GM19240 (cell line): ENCODE data around the gene CIB4.

Source experiments
- DNase-seq: peaks from one replicate; pipeline ENCODE4 v3.0.0; 2011; ENCODE audit warnings: low spot score; ENCODE audit not compliant: insufficient read length

Gene CIB4

DNA sequence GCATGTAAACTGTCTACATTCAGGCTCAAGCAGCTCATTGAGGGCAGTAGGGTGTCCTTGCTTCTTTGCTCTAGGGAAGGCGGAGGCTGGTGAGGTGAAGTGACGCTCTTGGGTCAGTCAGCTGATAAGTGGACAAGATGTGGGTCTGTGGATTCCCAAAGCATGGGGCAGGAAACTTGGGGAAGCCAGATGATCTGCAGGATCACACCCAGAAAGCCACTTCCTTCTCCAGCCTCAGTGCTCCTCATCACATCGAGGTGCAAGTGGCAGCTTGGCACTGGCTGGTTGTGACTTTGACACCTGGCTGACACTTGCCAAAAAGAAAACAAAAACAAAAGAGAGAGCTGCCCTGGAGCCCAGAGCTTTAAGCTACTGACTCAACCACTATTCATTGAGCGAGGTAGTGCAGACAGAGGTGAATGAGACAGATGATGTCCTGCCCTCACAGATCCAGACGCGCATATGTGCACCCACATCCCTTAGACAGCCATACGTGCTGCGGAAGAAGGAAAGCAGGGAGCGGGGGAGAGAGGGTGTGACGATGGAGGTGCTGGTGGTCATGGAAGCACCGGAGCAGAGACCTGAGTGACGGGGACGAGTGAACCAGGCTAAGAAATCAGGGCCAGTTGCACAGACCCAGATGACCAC is 3.1 kb upstream of the CIB4 start:
- no peak for DNase-seq

DNA sequence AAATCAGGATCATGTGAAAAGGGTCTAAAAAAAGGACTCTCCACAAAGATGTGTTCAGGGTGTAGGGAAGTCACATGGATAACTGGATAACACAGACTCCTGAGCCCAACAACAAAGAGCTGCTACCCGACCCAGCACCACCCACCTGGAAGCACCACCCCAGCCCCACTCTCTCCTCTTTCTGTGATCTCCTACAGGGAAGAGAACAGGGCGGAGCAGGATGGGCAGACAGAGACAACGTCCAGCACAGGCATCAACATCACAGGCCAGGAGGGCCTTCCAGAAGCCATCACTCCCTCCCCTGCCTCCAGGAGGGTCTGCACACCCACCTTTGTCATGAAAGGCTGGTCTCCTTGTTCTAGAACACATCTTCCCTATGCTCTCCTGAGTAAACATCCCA is 1.3 kb upstream of the CIB4 start:
- no peak for DNase-seq

DNA sequence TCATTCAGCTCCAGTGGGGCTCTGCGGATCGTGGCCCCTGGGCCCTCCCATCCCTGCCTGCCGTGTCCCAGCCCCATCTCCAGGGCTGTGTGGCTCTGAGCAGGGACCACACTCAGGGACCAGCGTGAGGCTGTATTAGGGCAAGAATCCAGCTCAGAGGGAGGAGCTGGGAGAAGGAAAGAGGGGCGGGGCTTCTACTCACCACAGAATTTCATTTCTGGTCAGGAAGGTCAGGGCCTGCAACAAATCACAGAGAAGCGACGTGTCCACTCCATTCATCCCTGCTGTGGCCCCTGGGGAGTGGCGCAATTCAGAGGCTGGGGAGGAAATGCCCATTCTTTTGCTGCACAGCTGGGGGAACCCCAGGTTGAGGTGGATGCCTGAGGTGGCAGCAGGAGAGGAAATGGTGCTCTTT is 828 bp downstream of the CIB4 start:
- DNase-seq, result no peak

- no peak for DNase-seq
These were observed 1.4 kb downstream of the CIB4 start for GRCh38 chr2:26639685-26640243.

DNA sequence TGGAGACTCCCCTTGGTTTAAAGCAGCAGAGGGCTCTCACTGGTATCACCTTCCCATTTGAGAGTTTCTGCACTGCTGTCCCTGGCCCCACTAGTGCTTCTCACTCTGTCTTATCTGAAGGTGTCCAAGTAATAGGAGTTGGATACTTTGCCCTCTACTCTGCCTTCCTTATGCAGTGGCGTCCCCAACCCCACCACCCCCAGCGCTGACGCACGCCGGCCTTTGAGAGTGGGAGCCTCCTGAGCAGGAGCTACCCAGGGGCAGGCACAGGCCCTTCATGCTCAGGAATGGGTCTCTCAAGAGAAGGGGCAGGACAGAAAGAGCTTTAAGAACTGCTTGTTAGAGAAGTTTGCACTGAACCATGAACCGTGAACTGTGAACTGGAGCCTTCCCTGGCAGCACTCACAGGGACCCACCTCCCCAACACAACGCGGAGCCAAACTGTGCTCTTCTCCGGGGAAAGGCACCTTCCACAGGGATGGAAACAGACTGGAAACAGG is 3.3 kb downstream of the CIB4 start:
- DNase-seq, result no peak

DNA sequence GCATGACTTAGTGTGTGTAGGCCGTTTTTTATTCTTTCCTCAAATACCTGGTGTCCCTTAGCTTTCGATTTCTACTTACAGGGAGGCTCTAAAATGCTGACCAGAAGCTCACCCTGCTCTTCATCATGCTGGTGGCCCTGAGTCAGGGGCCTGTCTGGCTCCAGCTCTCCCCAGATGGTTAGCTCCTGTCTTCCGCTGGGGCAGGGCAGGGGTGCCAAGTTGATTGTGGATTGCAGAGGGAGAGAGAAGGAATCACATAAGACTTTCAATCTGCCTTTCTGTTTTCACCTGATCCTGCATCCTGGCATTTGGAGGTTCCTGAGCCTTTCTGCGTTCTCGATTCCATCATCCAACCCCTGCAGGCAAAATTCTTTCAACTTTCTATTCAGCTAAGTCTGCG is 4.2 kb downstream of the CIB4 start:
- no peak for DNase-seq

DNA sequence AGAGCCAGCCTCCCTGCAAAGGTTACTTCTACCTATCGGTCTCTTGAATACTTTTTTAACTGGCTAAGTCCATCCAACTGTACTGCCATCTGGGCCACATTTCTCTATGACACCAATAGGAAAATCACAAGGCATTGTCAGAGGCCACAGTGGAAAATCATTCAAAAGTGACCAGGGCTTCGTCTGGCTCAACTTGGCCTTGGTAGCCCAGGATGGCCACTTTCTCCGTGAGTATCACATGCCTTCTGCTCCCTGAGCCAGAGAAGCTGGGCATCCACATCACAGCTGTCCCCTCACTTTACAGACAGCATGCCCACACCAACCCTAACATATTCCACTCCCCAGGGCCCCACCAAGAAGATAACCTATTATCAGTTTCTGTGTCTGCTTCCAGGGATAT is 5.8 kb downstream of the CIB4 start:
- no peak for DNase-seq

DNA sequence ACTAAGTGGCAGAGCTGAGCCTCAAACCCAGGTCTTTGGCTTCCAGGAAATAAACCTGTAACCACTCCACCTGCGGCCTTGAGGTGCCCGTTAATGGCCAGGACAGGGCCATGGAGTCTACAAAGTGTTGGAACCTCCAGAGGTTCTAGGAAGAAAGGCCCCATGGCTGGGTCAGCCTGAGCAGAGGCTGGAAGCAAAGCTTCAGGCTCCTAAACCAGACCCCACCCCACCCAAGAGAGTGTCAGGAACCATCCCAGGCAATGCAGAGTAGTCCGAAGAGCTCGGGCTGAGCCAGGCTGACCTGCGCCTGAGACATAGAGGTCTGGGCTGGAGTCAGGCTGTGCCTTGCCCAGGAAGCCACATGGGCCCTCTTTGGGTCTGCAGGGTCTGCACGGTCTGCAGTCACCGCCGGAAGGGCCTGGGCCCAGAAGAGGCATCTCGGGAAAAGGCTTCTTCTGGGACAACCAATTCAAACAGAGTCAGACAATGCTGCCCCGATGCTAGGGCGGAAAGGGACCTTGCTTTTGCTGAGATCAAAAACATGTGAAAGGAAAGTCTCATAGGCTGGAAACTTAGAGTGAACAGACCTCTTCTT is 6.4 kb downstream of the CIB4 start:
- no peak for DNase-seq

- no peak for DNase-seq
These were observed 7.1 kb downstream of the CIB4 start for GRCh38 chr2:26633993-26634595.

DNA sequence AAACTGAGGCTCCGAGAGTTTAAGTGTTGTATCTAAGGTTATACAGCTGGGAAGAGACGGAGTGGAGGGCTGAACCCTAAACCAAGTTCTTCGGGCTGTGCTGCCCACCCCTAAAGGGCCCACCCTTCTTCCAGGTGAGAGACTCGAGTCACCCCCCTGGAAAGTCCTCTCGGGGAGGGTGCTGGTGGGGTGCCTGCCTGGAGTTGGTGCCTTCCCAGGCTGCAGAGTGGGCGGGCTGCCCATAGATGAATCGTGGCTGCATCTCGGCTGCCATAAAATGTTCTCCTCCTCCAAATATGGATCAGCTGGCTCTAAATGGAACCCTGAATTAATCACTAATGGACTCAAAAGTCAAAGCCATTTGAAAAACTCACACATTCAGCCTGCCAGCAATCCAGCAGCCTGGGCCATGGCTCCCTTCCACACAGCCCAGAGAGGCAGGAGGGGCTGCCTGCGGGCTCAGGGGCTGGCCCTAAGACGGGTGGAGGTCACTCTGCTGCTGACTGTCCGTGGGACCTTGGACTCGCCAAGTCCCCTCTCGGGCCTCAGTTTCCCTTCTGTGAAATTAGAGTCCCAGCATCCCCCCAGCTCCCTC is 7.7 kb downstream of the CIB4 start:
- DNase-seq, result no peak

GRCh38 chr2:26632624-26633185 is 8.5 kb downstream of the CIB4 start:
- no peak for DNase-seq

- DNase-seq, result no peak
These were observed 9.6 kb downstream of the CIB4 start for GRCh38 chr2:26631401-26632170.

DNA sequence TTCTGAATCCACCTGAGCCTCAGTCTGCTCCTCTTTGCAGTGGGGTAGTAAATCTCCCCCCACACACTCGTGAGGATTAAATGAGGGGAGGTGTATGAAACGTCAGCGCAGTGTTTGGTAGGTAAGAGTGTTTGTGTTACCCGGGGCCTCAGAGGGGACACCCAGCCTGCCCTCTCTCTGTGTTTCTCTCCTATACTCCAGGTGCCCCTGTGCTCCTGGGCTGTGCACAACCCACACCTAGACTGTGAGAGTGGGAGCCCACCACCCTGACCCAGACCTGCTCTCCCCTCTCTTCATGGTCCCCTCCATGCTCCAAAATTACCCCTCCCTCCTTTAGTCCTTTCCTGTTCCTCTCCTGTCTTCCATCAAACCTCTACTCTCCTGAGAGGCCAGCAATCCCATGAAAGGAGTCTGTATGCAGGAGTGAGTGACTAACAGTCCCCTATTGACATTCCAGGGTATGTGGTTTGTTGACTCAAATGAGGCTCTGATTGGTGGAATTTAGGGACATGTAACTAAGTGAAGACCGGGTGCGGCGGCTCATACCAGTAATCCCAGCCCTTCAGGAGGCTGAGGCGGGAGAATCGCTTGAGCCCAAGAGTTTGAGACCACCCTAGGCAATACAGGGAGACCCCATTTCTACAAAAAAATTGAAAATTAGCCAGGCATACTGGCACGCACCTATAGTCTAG is 10.4 kb downstream of the CIB4 start:
- no peak for DNase-seq

DNA sequence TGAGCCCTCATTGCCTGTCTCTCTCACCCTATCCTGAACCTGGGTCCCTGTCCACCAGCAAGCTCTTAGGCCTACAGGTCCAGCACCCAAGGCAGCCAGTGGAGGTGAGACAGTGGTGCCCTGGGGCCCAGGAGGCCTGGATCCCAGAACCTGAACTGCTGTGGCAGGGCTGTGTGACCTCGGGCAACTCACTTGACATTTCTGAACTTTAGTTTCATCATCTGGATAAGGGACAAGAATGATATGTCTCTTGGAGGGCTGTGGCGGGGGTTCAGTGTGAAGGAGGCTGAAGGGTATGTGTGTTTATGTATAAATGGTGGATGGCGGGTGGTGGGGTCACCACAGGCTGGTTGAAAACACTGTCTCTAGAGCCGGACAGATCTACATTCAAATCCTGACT is 10.9 kb downstream of the CIB4 start:
- no peak for DNase-seq

GRCh38 chr2:26629751-26630150 is 11.4 kb downstream of the CIB4 start:
- DNase-seq, result no peak

- no peak for DNase-seq
These were observed 11.9 kb downstream of the CIB4 start for GRCh38 chr2:26629346-26629630.

- no peak for DNase-seq
These were observed 12.4 kb downstream of the CIB4 start for GRCh38 chr2:26628561-26629345.

DNA sequence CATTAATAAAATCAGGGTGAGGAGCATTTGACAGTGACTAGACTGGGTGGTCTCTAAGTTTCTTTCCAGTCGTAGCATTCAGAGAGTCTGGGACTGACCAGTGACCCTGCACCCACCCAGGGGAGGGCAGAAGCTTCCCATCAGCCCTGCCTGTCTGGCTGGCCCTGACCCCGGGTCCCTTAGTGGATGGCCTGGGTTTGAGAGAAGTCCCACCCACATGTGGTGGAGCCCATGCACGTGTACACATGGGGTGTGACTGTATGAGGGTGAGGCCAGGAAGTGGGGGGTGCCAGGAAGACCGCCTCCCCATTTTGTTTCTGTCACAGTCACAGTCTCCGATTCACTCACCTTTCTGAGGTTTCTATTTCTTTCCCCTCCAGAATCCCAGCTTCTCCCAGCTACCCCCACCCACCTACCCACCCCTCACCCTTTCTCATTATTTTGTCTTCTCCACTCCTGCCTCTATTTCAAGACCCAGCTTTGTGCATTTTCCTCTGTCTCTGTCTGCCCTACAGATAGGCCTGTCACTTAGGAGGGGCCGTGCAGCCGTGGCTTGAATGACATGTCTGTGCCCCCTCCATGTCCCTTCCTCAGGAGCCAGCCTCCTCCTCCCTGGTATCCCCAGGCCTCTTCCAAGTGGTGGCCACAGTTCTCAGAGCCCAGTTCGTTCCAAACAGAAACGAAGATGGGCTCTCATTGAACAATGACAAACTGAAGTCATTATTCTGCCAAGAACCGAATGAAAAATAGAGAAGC is 13.6 kb downstream of the CIB4 start:
- no peak for DNase-seq

GRCh38 chr2:26626606-26627005 is 14.6 kb downstream of the CIB4 start:
- no peak for DNase-seq
